HEK293 (cell line): ENCODE data around the gene CXCL16.
A peak's percentile ranks its signal among the peaks of the same experiment; 100 is the strongest.

Source experiments
- CTCF ChIA-PET: fragments of 350-600 bp; formaldehyde crosslinking; extraction: SDS; loops from one replicate; lab custom pipeline; 2021; ENCODE audit warnings: antibody characterized with exemption; lab: Yijun Ruan, JAX
- POLR2A ChIA-PET: fragments of 300-600 bp; formaldehyde crosslinking; extraction: SDS; loops from one replicate; lab custom pipeline; 2020; ENCODE audit warnings: antibody characterized with exemption, inconsistent platforms; lab: Yijun Ruan, JAX
- H3K27ac ChIP-seq: fragments of 200-500 bp; sonication (Bioruptor generic); 2 replicates; pipeline ENCODE4 v1.5.1; 2014; ENCODE audit warnings: low read depth, low read length, control low read depth, inconsistent platforms; ENCODE audit errors: extremely low read depth
- H3K36me3 ChIP-seq, 2 experiments: fragments of 200-500 bp in 1 of 2; sonication (Bioruptor generic) in 1 of 2; 1 replicate in 1 of 2; 2 replicates in 1 of 2; pipeline ENCODE4 v1.5.1; 2014 to 2017; ENCODE audit warnings: inconsistent platforms in 2 of 2, low read length in 2 of 2; ENCODE audit not compliant: control insufficient read depth in 2 of 2, insufficient read depth in 1 of 2
- H3K4me1 ChIP-seq: fragments of 200-500 bp; sonication (Bioruptor generic); 2 replicates; pipeline ENCODE4 v1.5.1; 2014; ENCODE audit warnings: mild to moderate bottlenecking, low read length, inconsistent platforms; ENCODE audit not compliant: control insufficient read depth, insufficient read depth
- H3K4me3 ChIP-seq: 2 replicates; pipeline ENCODE4 v1.5.1; 2011; ENCODE audit warnings: low read depth, mild to moderate bottlenecking, control low read depth, low read length, moderate library complexity
- H3K9me3 ChIP-seq: fragments of 200-500 bp; sonication (Bioruptor generic); 2 replicates; pipeline ENCODE4 v1.5.1; 2014; ENCODE audit warnings: low read depth, low read length, inconsistent platforms; ENCODE audit not compliant: control insufficient read depth, insufficient read depth
- EGR2 ChIP-seq: fragments of 450-650 bp; formaldehyde crosslinking; IDR thresholded peaks from 2 replicates; pipeline ENCODE4 v1.5.1; 2016; ENCODE audit warnings: low read depth, missing biosample characterization, missing genetic modification characterization
- HOXC10 ChIP-seq: sonication (generic); formaldehyde crosslinking; IDR thresholded peaks from 2 replicates; pipeline ENCODE4 v1.8.1; 2023; ENCODE audit warnings: mild to moderate bottlenecking, missing genetic modification reagents
- TCF7L2 ChIP-seq: IDR thresholded peaks from 2 replicates; pipeline ENCODE4 v1.6.1; 2011; ENCODE audit warnings: low read depth, mild to moderate bottlenecking, inconsistent platforms, low read length, moderate library complexity, borderline replicate concordance
- ZBTB17 ChIP-seq: fragments of 450-650 bp; formaldehyde crosslinking; IDR thresholded peaks from 2 replicates; pipeline ENCODE4 v1.5.1; 2016; ENCODE audit warnings: missing biosample characterization, missing genetic modification characterization
- ZIC2 ChIP-seq: fragments of 450-650 bp; formaldehyde crosslinking; IDR thresholded peaks from 2 replicates; pipeline ENCODE4 v1.5.1; 2016; ENCODE audit warnings: missing biosample characterization, missing genetic modification characterization
- ZNF311 ChIP-seq: fragments of 450-650 bp; formaldehyde crosslinking; IDR thresholded peaks from 2 replicates; pipeline ENCODE4 v1.5.1; 2017; ENCODE audit warnings: missing biosample characterization, missing genetic modification characterization, borderline replicate concordance
- ZNF449 ChIP-seq: fragments of 450-650 bp; formaldehyde crosslinking; IDR thresholded peaks from 2 replicates; pipeline ENCODE4 v1.5.1; 2017; ENCODE audit warnings: missing biosample characterization, mild to moderate bottlenecking, missing genetic modification characterization, moderate library complexity
- ZNF555 ChIP-seq: fragments of 450-650 bp; formaldehyde crosslinking; conservative IDR thresholded peaks from 2 replicates; pipeline ENCODE4 v1.5.1; 2017; ENCODE audit warnings: missing biosample characterization, mild to moderate bottlenecking, missing genetic modification characterization, inconsistent platforms
- ZNF561 ChIP-seq: fragments of 450-650 bp; IDR thresholded peaks from 2 replicates; pipeline ENCODE4 v1.5.1; 2018; ENCODE audit warnings: missing biosample characterization, missing genetic modification characterization, borderline replicate concordance
- ZNF626 ChIP-seq: fragments of 450-650 bp; sonication (Bioruptor Pico); formaldehyde crosslinking; IDR thresholded peaks from 2 replicates; pipeline ENCODE4 v1.5.1; 2018; ENCODE audit warnings: missing biosample characterization, missing genetic modification characterization, inconsistent platforms
- ZNF76 ChIP-seq: fragments of 450-650 bp; formaldehyde crosslinking; IDR thresholded peaks from 2 replicates; pipeline ENCODE4; 2016; ENCODE audit warnings: low read depth, missing biosample characterization, missing genetic modification characterization, borderline replicate concordance
- TF ChIP-seq, protein P1 (sequence below): fragments of 450-650 bp; formaldehyde crosslinking; IDR thresholded peaks from 2 replicates; pipeline ENCODE4 v1.5.1; 2016; ENCODE audit warnings: missing biosample characterization, missing genetic modification characterization

Gene CXCL16

DNA sequence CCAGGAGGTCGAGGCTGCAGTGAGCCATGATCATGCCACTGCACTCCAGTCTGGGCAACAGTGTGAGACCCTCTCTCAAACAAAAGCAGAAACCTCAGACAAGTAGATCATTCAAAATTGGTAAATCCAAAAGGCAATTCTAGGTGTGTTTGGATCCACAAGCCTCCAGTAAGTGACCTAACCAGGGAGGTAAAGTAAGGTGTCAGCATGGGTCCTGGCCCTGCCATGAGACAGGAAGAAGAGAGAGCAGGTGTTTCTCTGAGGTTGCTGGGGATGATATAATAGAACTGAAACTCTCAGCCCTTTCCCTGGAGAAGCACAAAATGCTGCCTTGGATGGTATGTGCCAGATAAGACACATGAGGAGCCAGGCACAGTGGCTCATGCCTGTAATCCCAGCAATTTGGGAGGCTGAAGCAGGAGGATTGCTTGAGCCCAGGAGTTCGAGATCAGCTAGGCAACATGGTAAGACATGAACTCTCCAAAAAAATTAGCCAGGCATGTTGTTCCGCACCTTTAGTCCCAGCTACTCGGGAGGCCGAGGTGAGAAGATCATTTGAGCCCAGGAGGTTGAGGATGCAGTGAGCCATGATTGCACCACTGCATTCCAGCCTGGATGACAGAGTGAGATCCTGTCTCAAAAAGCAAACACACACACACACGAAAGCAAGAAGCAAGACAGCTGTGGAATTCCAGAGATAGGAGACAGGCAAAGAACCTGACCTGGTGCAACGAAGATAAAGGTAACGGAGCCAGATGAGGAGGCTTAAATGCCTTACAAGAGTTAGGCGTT, 38.4 kb upstream of the CXCL16 start:
- CTCF ChIA-PET = interaction anchor here (0.6 to 5.4 kb wide), 2 partner anchors 12 to 111 kb away, joined by 3 to 37 read pairs; partner anchors contain the start of gene GLTPD2
- Histone ChIP-seq H3K27ac (no peak overlapping the region), H3K36me3 (no peaks in the 10 kb centered on the region), H3K4me3 (no peak overlapping the region)
- POLR2A ChIA-PET = interaction anchor here (3.1 kb wide), 1 partner anchor 11 kb away, joined by 23 read pairs; the partner anchor contains the start of gene GLTPD2
- TF ChIP-seq ZNF626 (tag by site-specific recombination) (no peak), EGR2 (tag by site-specific recombination) (no peak), ZNF76 (no peak), TCF7L2 (no peak), ZNF555 (tag by site-specific recombination) (no peak), HOXC10 (CRISPR knock-in tag) (no peak)
- TF ChIP-seq, protein P1, sequence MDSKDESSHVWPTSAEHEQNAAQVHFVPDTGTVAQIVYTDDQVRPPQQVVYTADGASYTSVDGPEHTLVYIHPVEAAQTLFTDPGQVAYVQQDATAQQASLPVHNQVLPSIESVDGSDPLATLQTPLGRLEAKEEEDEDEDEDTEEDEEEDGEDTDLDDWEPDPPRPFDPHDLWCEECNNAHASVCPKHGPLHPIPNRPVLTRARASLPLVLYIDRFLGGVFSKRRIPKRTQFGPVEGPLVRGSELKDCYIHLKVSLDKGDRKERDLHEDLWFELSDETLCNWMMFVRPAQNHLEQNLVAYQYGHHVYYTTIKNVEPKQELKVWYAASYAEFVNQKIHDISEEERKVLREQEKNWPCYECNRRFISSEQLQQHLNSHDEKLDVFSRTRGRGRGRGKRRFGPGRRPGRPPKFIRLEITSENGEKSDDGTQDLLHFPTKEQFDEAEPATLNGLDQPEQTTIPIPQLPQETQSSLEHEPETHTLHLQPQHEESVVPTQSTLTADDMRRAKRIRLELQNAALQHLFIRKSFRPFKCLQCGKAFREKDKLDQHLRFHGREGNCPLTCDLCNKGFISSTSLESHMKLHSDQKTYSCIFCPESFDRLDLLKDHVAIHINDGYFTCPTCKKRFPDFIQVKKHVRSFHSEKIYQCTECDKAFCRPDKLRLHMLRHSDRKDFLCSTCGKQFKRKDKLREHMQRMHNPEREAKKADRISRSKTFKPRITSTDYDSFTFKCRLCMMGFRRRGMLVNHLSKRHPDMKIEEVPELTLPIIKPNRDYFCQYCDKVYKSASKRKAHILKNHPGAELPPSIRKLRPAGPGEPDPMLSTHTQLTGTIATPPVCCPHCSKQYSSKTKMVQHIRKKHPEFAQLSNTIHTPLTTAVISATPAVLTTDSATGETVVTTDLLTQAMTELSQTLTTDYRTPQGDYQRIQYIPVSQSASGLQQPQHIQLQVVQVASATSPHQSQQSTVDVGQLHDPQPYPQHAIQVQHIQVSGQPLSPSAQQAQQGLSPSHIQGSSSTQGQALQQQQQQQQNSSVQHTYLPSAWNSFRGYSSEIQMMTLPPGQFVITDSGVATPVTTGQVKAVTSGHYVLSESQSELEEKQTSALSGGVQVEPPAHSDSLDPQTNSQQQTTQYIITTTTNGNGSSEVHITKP (tag by site-specific recombination) = peak; percentile 48; the same call in 1 of the 2 replicates
- TF ChIP-seq, all 188 proteins: peak for 1
- Histone ChIP-seq H3K4me1 (no peaks in the 10 kb centered on the region), H3K9me3 (no peaks in the 10 kb centered on the region)

DNA sequence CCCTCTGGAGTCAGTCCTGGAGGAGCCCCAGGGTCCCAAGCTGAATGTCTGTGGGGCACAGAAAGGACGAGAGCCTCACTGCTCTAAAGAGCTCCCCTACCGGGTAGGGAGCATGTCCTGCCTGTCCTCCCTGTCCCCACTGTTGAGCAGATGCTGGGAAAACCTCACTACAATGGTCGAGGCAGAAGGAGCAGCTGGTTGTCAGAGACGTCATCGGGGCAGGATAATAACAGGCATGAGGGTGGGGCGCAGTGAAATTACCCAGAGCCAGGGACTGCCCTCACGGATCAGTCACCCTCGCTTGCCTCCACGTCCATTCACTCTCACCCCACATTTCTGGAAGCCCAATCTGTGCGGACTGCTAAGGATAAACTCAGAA, 32.5 kb upstream of the CXCL16 start:
- POLR2A ChIA-PET = no interaction called here
- TF ChIP-seq, protein P1 (tag by site-specific recombination) = 0 out of 2 replicates have a peak, but pooled peaks have one; percentile 20
- no peak for TF ChIP-seq ZNF311 (tag by site-specific recombination)
- Histone ChIP-seq H3K4me3 (no peak overlapping the region), H3K27ac (no peak overlapping the region), H3K4me1 (no peaks in the 10 kb centered on the region), H3K9me3 (no peaks in the 10 kb centered on the region), H3K36me3 (no peaks in the 10 kb centered on the region)
- CTCF ChIA-PET = interaction anchor here (0.6 to 2.0 kb wide), 4 partner anchors 11 to 111 kb away, joined by 3 to 9 read pairs (median 4); no protein-coding TSS in a partner anchor

GRCh38 chr17:4771519-4772234, 31.9 kb upstream of the CXCL16 start, which contains the start of gene TM4SF5:
Gene TM4SF5 (plus strand): TSS chr17:4771886. CDS start chr17:4771923, 37 bp downstream.
- TF ChIP-seq ZNF449 (tag by site-specific recombination) (0 out of 2 replicates have a peak, but pooled peaks have one; percentile 20), ZNF561 (tag by site-specific recombination) (no peak), ZBTB17 (tag by site-specific recombination) (no peak), ZIC2 (peak; percentile 86)
- no peak within 1 kb of the TSS for H3K27ac ChIP-seq
- H3K36me3 ChIP-seq = no peaks in the 10 kb centered on the region
- ChIA-PET POLR2A (no interaction called here), CTCF (interaction anchor here (0.7 to 2.0 kb wide), 3 partner anchors 11 to 20 kb away, joined by 3 to 9 read pairs (median 4); no protein-coding TSS in a partner anchor)
- H3K4me3 ChIP-seq = no peak within 1 kb of the TSS
- H3K9me3 ChIP-seq = no peaks in the 10 kb centered on the region
- no peaks in the 10 kb centered on the region for H3K4me1 ChIP-seq
